GM23338 (cell line): ENCODE results near the gene NTM.

Experiments
- CREB1 ChIP-seq: fragments of 250-450 bp; sonication (Bioruptor Pico); IDR thresholded peaks from 2 replicates; pipeline ENCODE4 v1.5.0; 2020; ENCODE audit warnings: low read depth, mild to moderate bottlenecking, moderate library complexity
- EZH2 ChIP-seq: fragments of 200-600 bp; sonication (generic); IDR thresholded peaks from one replicate; pipeline ENCODE4 v1.8.0; 2017; ENCODE audit warnings: antibody characterized with exemption, mild to moderate bottlenecking, low read depth; ENCODE audit not compliant: unreplicated experiment
- EZH2phosphoT487 ChIP-seq: fragments of 200-600 bp; sonication (generic); IDR thresholded peaks from one replicate; pipeline ENCODE4 v1.8.1; 2018; ENCODE audit warnings: antibody characterized with exemption; ENCODE audit not compliant: unreplicated experiment
- POLR2AphosphoS5 ChIP-seq: IDR thresholded peaks from 2 replicates; pipeline ENCODE4 v1.6.1; 2016; ENCODE audit warnings: antibody characterized with exemption, low read depth
- ZNF114 ChIP-seq: fragments of 250-450 bp; sonication (Bioruptor Pico); IDR thresholded peaks from 2 replicates; pipeline ENCODE4 v1.5.0; 2020; ENCODE audit warnings: mild to moderate bottlenecking, moderate library complexity
- TF ChIP-seq, protein P1 (sequence below), 2 experiments: fragments of 200-600 bp in 1 of 2; sonication (generic) in 1 of 2; conservative IDR thresholded peaks; 2 replicates each; pipeline versions ENCODE4 v1.5.1 to v1.6.1; 2016 to 2017; ENCODE audit warnings: antibody characterized with exemption in 2 of 2, low read depth in 2 of 2, mild to moderate bottlenecking in 2 of 2, moderate library complexity in 1 of 2
- TF ChIP-seq, protein P2 (sequence below): IDR thresholded peaks from one replicate; pipeline ENCODE4 v1.6.1; 2018; ENCODE audit warnings: antibody characterized with exemption; ENCODE audit not compliant: unreplicated experiment
- TF ChIP-seq, protein P3 (sequence below): fragments of 250-450 bp; sonication (Bioruptor Pico); IDR thresholded peaks from 2 replicates; pipeline ENCODE4 v1.5.0; 2020; ENCODE audit warnings: mild to moderate bottlenecking, moderate library complexity

DNA sequence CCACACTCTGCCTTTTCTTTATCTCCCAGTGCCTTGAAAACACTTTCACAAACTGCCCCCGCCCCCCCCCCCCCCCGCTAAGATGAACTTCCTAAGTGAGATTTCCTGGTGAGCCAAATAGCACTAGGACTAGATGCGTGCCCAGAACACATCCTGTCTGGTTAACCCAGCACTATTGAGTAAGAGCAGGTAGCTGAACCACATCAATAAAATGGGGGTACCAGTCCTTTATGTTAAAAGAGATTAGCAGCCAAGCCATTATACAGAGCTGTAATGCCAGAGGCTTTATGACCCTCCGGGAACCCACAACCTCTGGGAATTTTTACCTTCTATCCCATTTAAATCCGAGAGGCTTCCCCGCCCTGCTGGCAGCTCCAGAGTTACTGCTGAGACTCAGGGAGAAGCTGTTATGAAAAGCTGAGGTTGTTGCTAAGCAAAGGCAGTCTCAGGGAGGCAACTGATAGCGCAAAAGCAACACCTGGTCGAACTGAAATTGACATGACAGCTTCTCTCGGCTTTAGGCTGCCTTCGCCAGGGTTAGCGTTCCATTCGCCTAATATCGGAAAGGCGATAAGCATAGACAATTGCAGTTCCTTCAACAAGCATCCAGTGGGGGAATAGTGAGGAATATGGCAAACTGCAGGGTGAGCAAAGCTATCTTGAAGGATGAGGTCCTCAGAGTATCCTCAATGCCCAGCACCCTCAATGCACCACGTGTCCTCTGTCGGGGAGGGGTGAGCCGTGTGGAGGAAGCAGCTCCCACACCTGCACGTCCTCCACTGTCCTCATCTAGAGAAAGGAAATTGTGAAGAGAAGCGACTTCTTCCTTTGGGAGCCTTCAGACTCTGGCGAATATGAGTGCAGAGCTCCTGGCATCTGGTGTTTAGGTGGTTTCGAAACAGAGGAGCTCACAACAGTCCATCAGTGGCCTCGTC, 977.0 kb downstream of the NTM start:
- TF ChIP-seq EZH2phosphoT487 (no peak), CREB1 (no peak), POLR2AphosphoS5 (no peak), EZH2 (no peak), ZNF114 (CRISPR knock-in tag) (no peak)
- TF ChIP-seq, protein P1, sequence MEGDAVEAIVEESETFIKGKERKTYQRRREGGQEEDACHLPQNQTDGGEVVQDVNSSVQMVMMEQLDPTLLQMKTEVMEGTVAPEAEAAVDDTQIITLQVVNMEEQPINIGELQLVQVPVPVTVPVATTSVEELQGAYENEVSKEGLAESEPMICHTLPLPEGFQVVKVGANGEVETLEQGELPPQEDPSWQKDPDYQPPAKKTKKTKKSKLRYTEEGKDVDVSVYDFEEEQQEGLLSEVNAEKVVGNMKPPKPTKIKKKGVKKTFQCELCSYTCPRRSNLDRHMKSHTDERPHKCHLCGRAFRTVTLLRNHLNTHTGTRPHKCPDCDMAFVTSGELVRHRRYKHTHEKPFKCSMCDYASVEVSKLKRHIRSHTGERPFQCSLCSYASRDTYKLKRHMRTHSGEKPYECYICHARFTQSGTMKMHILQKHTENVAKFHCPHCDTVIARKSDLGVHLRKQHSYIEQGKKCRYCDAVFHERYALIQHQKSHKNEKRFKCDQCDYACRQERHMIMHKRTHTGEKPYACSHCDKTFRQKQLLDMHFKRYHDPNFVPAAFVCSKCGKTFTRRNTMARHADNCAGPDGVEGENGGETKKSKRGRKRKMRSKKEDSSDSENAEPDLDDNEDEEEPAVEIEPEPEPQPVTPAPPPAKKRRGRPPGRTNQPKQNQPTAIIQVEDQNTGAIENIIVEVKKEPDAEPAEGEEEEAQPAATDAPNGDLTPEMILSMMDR (conservative IDR thresholded peaks at IDR 0.05; ENCODE audit: low read depth in 2 of 2), result no peak
- TF ChIP-seq, protein P2, sequence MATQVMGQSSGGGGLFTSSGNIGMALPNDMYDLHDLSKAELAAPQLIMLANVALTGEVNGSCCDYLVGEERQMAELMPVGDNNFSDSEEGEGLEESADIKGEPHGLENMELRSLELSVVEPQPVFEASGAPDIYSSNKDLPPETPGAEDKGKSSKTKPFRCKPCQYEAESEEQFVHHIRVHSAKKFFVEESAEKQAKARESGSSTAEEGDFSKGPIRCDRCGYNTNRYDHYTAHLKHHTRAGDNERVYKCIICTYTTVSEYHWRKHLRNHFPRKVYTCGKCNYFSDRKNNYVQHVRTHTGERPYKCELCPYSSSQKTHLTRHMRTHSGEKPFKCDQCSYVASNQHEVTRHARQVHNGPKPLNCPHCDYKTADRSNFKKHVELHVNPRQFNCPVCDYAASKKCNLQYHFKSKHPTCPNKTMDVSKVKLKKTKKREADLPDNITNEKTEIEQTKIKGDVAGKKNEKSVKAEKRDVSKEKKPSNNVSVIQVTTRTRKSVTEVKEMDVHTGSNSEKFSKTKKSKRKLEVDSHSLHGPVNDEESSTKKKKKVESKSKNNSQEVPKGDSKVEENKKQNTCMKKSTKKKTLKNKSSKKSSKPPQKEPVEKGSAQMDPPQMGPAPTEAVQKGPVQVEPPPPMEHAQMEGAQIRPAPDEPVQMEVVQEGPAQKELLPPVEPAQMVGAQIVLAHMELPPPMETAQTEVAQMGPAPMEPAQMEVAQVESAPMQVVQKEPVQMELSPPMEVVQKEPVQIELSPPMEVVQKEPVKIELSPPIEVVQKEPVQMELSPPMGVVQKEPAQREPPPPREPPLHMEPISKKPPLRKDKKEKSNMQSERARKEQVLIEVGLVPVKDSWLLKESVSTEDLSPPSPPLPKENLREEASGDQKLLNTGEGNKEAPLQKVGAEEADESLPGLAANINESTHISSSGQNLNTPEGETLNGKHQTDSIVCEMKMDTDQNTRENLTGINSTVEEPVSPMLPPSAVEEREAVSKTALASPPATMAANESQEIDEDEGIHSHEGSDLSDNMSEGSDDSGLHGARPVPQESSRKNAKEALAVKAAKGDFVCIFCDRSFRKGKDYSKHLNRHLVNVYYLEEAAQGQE, result no peak
- TF ChIP-seq, protein P3, sequence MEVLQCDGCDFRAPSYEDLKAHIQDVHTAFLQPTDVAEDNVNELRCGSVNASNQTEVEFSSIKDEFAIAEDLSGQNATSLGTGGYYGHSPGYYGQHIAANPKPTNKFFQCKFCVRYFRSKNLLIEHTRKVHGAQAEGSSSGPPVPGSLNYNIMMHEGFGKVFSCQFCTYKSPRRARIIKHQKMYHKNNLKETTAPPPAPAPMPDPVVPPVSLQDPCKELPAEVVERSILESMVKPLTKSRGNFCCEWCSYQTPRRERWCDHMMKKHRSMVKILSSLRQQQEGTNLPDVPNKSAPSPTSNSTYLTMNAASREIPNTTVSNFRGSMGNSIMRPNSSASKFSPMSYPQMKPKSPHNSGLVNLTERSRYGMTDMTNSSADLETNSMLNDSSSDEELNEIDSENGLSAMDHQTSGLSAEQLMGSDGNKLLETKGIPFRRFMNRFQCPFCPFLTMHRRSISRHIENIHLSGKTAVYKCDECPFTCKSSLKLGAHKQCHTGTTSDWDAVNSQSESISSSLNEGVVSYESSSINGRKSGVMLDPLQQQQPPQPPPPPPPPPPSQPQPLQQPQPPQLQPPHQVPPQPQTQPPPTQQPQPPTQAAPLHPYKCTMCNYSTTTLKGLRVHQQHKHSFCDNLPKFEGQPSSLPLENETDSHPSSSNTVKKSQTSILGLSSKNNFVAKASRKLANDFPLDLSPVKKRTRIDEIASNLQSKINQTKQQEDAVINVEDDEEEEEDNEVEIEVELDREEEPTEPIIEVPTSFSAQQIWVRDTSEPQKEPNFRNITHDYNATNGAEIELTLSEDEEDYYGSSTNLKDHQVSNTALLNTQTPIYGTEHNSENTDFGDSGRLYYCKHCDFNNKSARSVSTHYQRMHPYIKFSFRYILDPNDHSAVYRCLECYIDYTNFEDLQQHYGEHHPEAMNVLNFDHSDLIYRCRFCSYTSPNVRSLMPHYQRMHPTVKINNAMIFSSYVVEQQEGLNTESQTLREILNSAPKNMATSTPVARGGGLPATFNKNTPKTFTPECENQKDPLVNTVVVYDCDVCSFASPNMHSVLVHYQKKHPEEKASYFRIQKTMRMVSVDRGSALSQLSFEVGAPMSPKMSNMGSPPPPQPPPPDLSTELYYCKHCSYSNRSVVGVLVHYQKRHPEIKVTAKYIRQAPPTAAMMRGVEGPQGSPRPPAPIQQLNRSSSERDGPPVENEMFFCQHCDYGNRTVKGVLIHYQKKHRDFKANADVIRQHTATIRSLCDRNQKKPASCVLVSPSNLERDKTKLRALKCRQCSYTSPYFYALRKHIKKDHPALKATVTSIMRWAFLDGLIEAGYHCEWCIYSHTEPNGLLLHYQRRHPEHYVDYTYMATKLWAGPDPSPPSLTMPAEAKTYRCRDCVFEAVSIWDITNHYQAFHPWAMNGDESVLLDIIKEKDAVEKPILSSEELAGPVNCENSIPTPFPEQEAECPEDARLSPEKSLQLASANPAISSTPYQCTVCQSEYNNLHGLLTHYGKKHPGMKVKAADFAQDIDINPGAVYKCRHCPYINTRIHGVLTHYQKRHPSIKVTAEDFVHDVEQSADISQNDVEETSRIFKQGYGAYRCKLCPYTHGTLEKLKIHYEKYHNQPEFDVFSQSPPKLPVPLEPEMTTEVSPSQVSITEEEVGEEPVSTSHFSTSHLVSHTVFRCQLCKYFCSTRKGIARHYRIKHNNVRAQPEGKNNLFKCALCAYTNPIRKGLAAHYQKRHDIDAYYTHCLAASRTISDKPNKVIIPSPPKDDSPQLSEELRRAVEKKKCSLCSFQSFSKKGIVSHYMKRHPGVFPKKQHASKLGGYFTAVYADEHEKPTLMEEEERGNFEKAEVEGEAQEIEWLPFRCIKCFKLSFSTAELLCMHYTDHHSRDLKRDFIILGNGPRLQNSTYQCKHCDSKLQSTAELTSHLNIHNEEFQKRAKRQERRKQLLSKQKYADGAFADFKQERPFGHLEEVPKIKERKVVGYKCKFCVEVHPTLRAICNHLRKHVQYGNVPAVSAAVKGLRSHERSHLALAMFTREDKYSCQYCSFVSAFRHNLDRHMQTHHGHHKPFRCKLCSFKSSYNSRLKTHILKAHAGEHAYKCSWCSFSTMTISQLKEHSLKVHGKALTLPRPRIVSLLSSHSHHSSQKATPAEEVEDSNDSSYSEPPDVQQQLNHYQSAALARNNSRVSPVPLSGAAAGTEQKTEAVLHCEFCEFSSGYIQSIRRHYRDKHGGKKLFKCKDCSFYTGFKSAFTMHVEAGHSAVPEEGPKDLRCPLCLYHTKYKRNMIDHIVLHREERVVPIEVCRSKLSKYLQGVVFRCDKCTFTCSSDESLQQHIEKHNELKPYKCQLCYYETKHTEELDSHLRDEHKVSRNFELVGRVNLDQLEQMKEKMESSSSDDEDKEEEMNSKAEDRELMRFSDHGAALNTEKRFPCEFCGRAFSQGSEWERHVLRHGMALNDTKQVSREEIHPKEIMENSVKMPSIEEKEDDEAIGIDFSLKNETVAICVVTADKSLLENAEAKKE (CRISPR knock-in tag), result no peak
